GM18909 (cell line): ENCODE data around the gene MALRD1.

Source experiments
- ATAC-seq: cut with Tn5 transposase; IDR thresholded peaks from one replicate; pipeline ENCODE4 v1.9.1; 2021; ENCODE audit warnings: mild to moderate bottlenecking; ENCODE audit not compliant: unreplicated experiment, poor library complexity

The MALRD1 gene

GRCh38 chr10:19556666-19557065, 508.1 kb downstream of the MALRD1 start:
- ATAC-seq, result no peak

- ATAC-seq, result no peak
Measured at GRCh38 chr10:19561181-19561580, 512.6 kb downstream of the MALRD1 start.

GRCh38 chr10:19563388-19564141, 515.0 kb downstream of the MALRD1 start:
- ATAC-seq, result no peak

- ATAC-seq, result no peak
Measured at GRCh38 chr10:19570120-19570519, 521.5 kb downstream of the MALRD1 start.

- no peak for ATAC-seq
Measured at GRCh38 chr10:19570991-19571390, 522.4 kb downstream of the MALRD1 start.

- ATAC-seq, result no peak
Measured at GRCh38 chr10:19572056-19572455, 523.5 kb downstream of the MALRD1 start.

GRCh38 chr10:19576576-19576975, 528.0 kb downstream of the MALRD1 start:
- no peak for ATAC-seq

GRCh38 chr10:19577381-19577780, 528.8 kb downstream of the MALRD1 start:
- no peak for ATAC-seq

GRCh38 chr10:19577807-19578206, 529.2 kb downstream of the MALRD1 start:
- no peak for ATAC-seq

GRCh38 chr10:19578571-19578970, 530.0 kb downstream of the MALRD1 start:
- ATAC-seq, result no peak

GRCh38 chr10:19579761-19580545, 531.4 kb downstream of the MALRD1 start:
- ATAC-seq, result no peak

- ATAC-seq, result no peak
Measured at GRCh38 chr10:19580691-19581090, 532.1 kb downstream of the MALRD1 start.

GRCh38 chr10:19588608-19589007, 540.0 kb downstream of the MALRD1 start:
- no peak for ATAC-seq

GRCh38 chr10:19592276-19592675, 543.7 kb downstream of the MALRD1 start:
- no peak for ATAC-seq

GRCh38 chr10:19595212-19595845, 546.7 kb downstream of the MALRD1 start:
- no peak for ATAC-seq

GRCh38 chr10:19605806-19606205, 557.2 kb downstream of the MALRD1 start:
- no peak for ATAC-seq

- ATAC-seq, result no peak
Measured at GRCh38 chr10:19606968-19607367, 558.4 kb downstream of the MALRD1 start.

GRCh38 chr10:19611775-19612174, 563.2 kb downstream of the MALRD1 start:
- ATAC-seq, result no peak

- no peak for ATAC-seq
Measured at GRCh38 chr10:19616966-19617365, 568.4 kb downstream of the MALRD1 start.

- ATAC-seq, result no peak
Measured at GRCh38 chr10:19620811-19621210, 572.2 kb downstream of the MALRD1 start.

GRCh38 chr10:19623321-19623720, 574.7 kb downstream of the MALRD1 start:
- no peak for ATAC-seq
